Measurements from ENCODE around the gene APBB2.
A peak's percentile ranks its signal among the peaks of the same experiment; 100 is the strongest.

The APBB2 gene

GRCh38 chr4:40843696-40844095, 370.6 kb downstream of the APBB2 start:
- peak; percentile 57 for DNase-seq (ENCODE audit: extremely low spot score)

GRCh38 chr4:40842725-40843423, 371.5 kb downstream of the APBB2 start:
- no peak for DNase-seq (ENCODE audit: extremely low spot score)
- no peak for TF ChIP-seq CTCF (IDR thresholded peaks at IDR 0.05; ENCODE audit: control extremely low read depth, extremely low read depth, low read depth, missing control alignments)
- POLR2A ChIA-PET: no interaction called here
- CTCF ChIA-PET: interaction anchor here (0.7 to 7.4 kb wide), 30 partner anchors 8 to 786 kb away, joined by 3 to 128 read pairs (median 4); partner anchors contain the start of genes N4BP2 and NSUN7

More at GRCh38 chr4:40843696-40844095, 370.6 kb downstream of the APBB2 start:
- POLR2A ChIA-PET: no interaction called here
- peak; percentile 55 for TF ChIP-seq CTCF (IDR thresholded peaks at IDR 0.05; ENCODE audit: control extremely low read depth, extremely low read depth, low read depth, missing control alignments)
- CTCF ChIA-PET: interaction anchor here (0.7 to 7.4 kb wide), 25 partner anchors 8 to 587 kb away, joined by 3 to 128 read pairs (median 4); partner anchors contain the start of gene NSUN7

GRCh38 chr4:40842318-40842717, 372.0 kb downstream of the APBB2 start:
- no peak for TF ChIP-seq CTCF (IDR thresholded peaks at IDR 0.05; ENCODE audit: control extremely low read depth, extremely low read depth, low read depth, missing control alignments)
- POLR2A ChIA-PET: no interaction called here
- DNase-seq (ENCODE audit: extremely low spot score): no peak
- CTCF ChIA-PET: interaction anchor here (0.8 to 7.4 kb wide), 13 partner anchors 13 to 786 kb away, joined by 3 to 128 read pairs (median 5); partner anchors contain the start of genes N4BP2 and NSUN7

- CTCF ChIA-PET: interaction anchor here (0.6 to 7.4 kb wide), 35 partner anchors 9 to 573 kb away, joined by 3 to 128 read pairs (median 4); no protein-coding TSS in a partner anchor
- peak; percentile 62 for DNase-seq (ENCODE audit: extremely low spot score)
- POLR2A ChIA-PET: interaction anchor here (0.6 kb wide), 1 partner anchor 65 kb away, joined by 4 read pairs; no protein-coding TSS in a partner anchor
- peak; percentile 74 for TF ChIP-seq CTCF (IDR thresholded peaks at IDR 0.05; ENCODE audit: control extremely low read depth, extremely low read depth, low read depth, missing control alignments)
Measured at GRCh38 chr4:40840985-40841571, 373.3 kb downstream of the APBB2 start.

GRCh38 chr4:40840255-40840984, 373.9 kb downstream of the APBB2 start:
- ChIA-PET POLR2A (interaction anchor here (0.6 kb wide), 1 partner anchor 64 kb away, joined by 4 read pairs; no protein-coding TSS in a partner anchor), CTCF (interaction anchor here (0.6 to 7.4 kb wide), 27 partner anchors 10 to 573 kb away, joined by 3 to 128 read pairs (median 4); no protein-coding TSS in a partner anchor)
- peak; percentile 57 for DNase-seq (ENCODE audit: extremely low spot score)
- no peak for TF ChIP-seq CTCF (IDR thresholded peaks at IDR 0.05; ENCODE audit: control extremely low read depth, extremely low read depth, low read depth, missing control alignments)

- CTCF ChIA-PET: interaction anchor here (1.6 to 7.4 kb wide), 2 partner anchors 14 to 103 kb away, joined by 4 to 128 read pairs; no protein-coding TSS in a partner anchor
- no peak for TF ChIP-seq CTCF (IDR thresholded peaks at IDR 0.05; ENCODE audit: control extremely low read depth, extremely low read depth, low read depth, missing control alignments)
- no peak for DNase-seq (ENCODE audit: extremely low spot score)
- POLR2A ChIA-PET: no interaction called here
Measured at GRCh38 chr4:40838742-40839141, 375.6 kb downstream of the APBB2 start.

All from GM10248 (cell line).